H1 (cell line): ENCODE data around the gene RGS16. TPM values are rescaled to one million over a fixed set of nuclear protein-coding genes. Genes with fewer than 3 reads are reported as not detected.

Experiments
- CTCF ChIA-PET: fragments of 300-600 bp; sonication (Branson Sonifier 250); formaldehyde crosslinking; loops from one replicate; lab custom pipeline; 2021; ENCODE audit not compliant: partially characterized antibody; lab: Charles Lee
- POLR2A ChIA-PET: fragments of 300-600 bp; sonication (Branson Sonifier 250); formaldehyde crosslinking; loops from one replicate; lab custom pipeline; 2021; ENCODE audit warnings: inconsistent platforms; ENCODE audit not compliant: partially characterized antibody; lab: Charles Lee
- DNase-seq, 2 experiments: peaks; one replicate each; pipeline versions ENCODE4 v3.0.0 to v3.0.0-alpha.2; 2010 to 2022; ENCODE audit warnings: low spot score in 2 of 2, low read depth in 1 of 2, mixed read lengths in 1 of 2
- FAIRE-seq: peaks from 2 replicates; lab custom pipeline; 2011; peaks lifted over from hg19 to GRCh38; lab: Jason Lieb, UNC
- H2AFZ ChIP-seq: 2 replicates; pipeline ENCODE4 v1.8.1; 2012; ENCODE audit warnings: low read length, inconsistent platforms
- H2AK5ac ChIP-seq: 2 replicates; pipeline ENCODE4 v1.6.1; 2013; ENCODE audit warnings: low read depth, low read length
- H2BK120ac ChIP-seq: replicated peaks from 2 replicates; pipeline ENCODE3; 2013; ENCODE audit warnings: low read depth, low read length, inconsistent platforms
- H2BK12ac ChIP-seq: 2 replicates; pipeline ENCODE4 v1.6.1; 2013; ENCODE audit warnings: low read depth, low read length
- H2BK15ac ChIP-seq: 2 replicates; pipeline ENCODE4 v1.6.1; 2013; ENCODE audit warnings: low read length
- H2BK20ac ChIP-seq: 2 replicates; pipeline ENCODE4 v1.6.1; 2013; ENCODE audit warnings: low read length
- H2BK5ac ChIP-seq: 2 replicates; pipeline ENCODE4 v1.6.1; 2013; ENCODE audit warnings: low read depth, low read length
- H3K14ac ChIP-seq: 2 replicates; pipeline ENCODE4 v1.6.1; 2013; ENCODE audit warnings: inconsistent platforms; ENCODE audit not compliant: insufficient read length
- H3K18ac ChIP-seq: 2 replicates; pipeline ENCODE4 v1.6.1; 2013; ENCODE audit warnings: low read length; ENCODE audit errors: extremely low read depth
- H3K23ac ChIP-seq: 2 replicates; pipeline ENCODE4 v1.6.1; 2013; ENCODE audit warnings: inconsistent platforms; ENCODE audit not compliant: insufficient read length
- H3K23me2 ChIP-seq: 2 replicates; pipeline ENCODE4 v1.6.1; 2013; ENCODE audit warnings: low read depth, low read length
- H3K27ac ChIP-seq: 2 replicates; pipeline ENCODE4 v1.6.1; 2011; ENCODE audit warnings: low read depth, low read length, inconsistent platforms
- H3K27me3 ChIP-seq, 4 experiments: replicated peaks in 1 of 4; 1 replicate in 1 of 4; 2 replicates in 3 of 4; pipeline versions ENCODE4 v1.6.1 to v1.8.1; 2011 to 2013; ENCODE audit warnings: low read length in 3 of 4, mild to moderate bottlenecking in 3 of 4, inconsistent platforms in 2 of 4, mixed read lengths in 2 of 4, moderate library complexity in 1 of 4; ENCODE audit not compliant: control insufficient read depth in 3 of 4, insufficient read depth in 3 of 4; ENCODE audit errors: extremely low read depth in 1 of 4
- H3K36me3 ChIP-seq, 4 experiments: 2 replicates each; pipeline versions ENCODE4 v1.6.1 to v1.8.1; 2011 to 2013; ENCODE audit warnings: mild to moderate bottlenecking in 4 of 4, low read length in 3 of 4, moderate library complexity in 2 of 4, control low read depth in 1 of 4, inconsistent platforms in 1 of 4; ENCODE audit not compliant: insufficient read depth in 4 of 4, control insufficient read depth in 2 of 4
- H3K4ac ChIP-seq: replicated peaks from 2 replicates; pipeline ENCODE3; 2013; ENCODE audit warnings: low read length, low read depth, mixed read lengths, inconsistent platforms; ENCODE audit not compliant: insufficient read length
- H3K4me1 ChIP-seq, 4 experiments: replicated peaks in 1 of 4; 1 replicate in 1 of 4; 2 replicates in 3 of 4; pipeline versions ENCODE4 v1.6.1 to v1.8.1; 2011 to 2013; ENCODE audit warnings: low read length in 3 of 4, inconsistent platforms in 2 of 4, mixed read lengths in 1 of 4; ENCODE audit not compliant: insufficient read depth in 4 of 4, control insufficient read depth in 3 of 4
- H3K4me2 ChIP-seq, 2 experiments: 2 replicates each; pipeline versions ENCODE4 v1.6.1 to v1.8.1; 2011 to 2013; ENCODE audit warnings: low read depth in 2 of 2, low read length in 2 of 2, control low read depth in 1 of 2, inconsistent platforms in 1 of 2, mild to moderate bottlenecking in 1 of 2; ENCODE audit not compliant: insufficient read depth in 1 of 2
- H3K4me3 ChIP-seq, 4 experiments: fragments of 200-600, 300-600 bp in 1 of 4; sonication (generic), shearing (Covaris generic), sonication (Bioruptor Twin) in 1 of 4; 2 replicates each; pipeline versions ENCODE4 v1.5.1 to v1.8.1; 2011 to 2016; ENCODE audit warnings: low read length in 4 of 4, low read depth in 3 of 4, control low read depth in 2 of 4, inconsistent platforms in 2 of 4, mild to moderate bottlenecking in 2 of 4, mixed read lengths in 1 of 4, moderate library complexity in 1 of 4; ENCODE audit not compliant: insufficient read depth in 2 of 4; ENCODE audit errors: extremely low read depth in 1 of 4
- H3K56ac ChIP-seq: replicated peaks from 2 replicates; pipeline ENCODE3; 2013; ENCODE audit warnings: low read depth, mild to moderate bottlenecking, mixed read lengths, low read length, inconsistent platforms; ENCODE audit not compliant: insufficient read length
- H3K79me1 ChIP-seq: 2 replicates; pipeline ENCODE4 v1.6.1; 2013; ENCODE audit warnings: low read depth, low read length, control low read depth
- H3K79me2 ChIP-seq, 2 experiments: 2 replicates each; pipeline versions ENCODE4 v1.6.1 to v1.8.1; 2012 to 2013; ENCODE audit warnings: low read length in 2 of 2, mild to moderate bottlenecking in 2 of 2, inconsistent platforms in 1 of 2; ENCODE audit not compliant: insufficient read depth in 2 of 2, control insufficient read depth in 1 of 2
- H3K9ac ChIP-seq, 4 experiments: replicated peaks in 1 of 4; 1 replicate in 1 of 4; 2 replicates in 3 of 4; pipeline versions ENCODE4 v1.6.1 to v1.8.1; 2011 to 2013; ENCODE audit warnings: low read depth in 3 of 4, low read length in 3 of 4, control low read depth in 2 of 4, mild to moderate bottlenecking in 2 of 4, moderate library complexity in 2 of 4, inconsistent platforms in 1 of 4; ENCODE audit errors: extremely low read depth in 1 of 4
- H3K9me3 ChIP-seq, 2 experiments: 2 replicates each; pipeline versions ENCODE4 v1.6.1 to v1.8.1; 2012 to 2013; ENCODE audit warnings: mild to moderate bottlenecking in 2 of 2, moderate library complexity in 2 of 2, control low read depth in 1 of 2, inconsistent platforms in 1 of 2, low read depth in 1 of 2, low read length in 1 of 2, mixed read lengths in 1 of 2; ENCODE audit not compliant: insufficient read depth in 2 of 2
- H4K20me1 ChIP-seq, 2 experiments: replicated peaks in 1 of 2; 2 replicates each; pipeline versions ENCODE3 to v1.8.1; 2011 to 2013; ENCODE audit warnings: inconsistent platforms in 2 of 2, low read length in 2 of 2, mild to moderate bottlenecking in 1 of 2; ENCODE audit not compliant: insufficient read depth in 2 of 2, control insufficient read depth in 1 of 2
- H4K5ac ChIP-seq: 2 replicates; pipeline ENCODE4 v1.6.1; 2013; ENCODE audit warnings: low read length, low read depth, mixed read lengths, inconsistent platforms; ENCODE audit not compliant: insufficient read length
- H4K8ac ChIP-seq: 2 replicates; pipeline ENCODE4 v1.8.0; 2013; ENCODE audit warnings: mild to moderate bottlenecking, moderate library complexity, low read length, inconsistent platforms; ENCODE audit not compliant: insufficient read depth; ENCODE audit errors: extremely low read depth
- H4K91ac ChIP-seq: replicated peaks from 2 replicates; pipeline ENCODE3; 2013; ENCODE audit warnings: low read length, mixed read lengths, inconsistent platforms; ENCODE audit not compliant: insufficient read length
- BCL11A ChIP-seq, 2 experiments: IDR thresholded peaks; one replicate each; pipeline ENCODE4 v1.6.1; 2011; ENCODE audit warnings: low read depth in 2 of 2, low read length in 2 of 2, mild to moderate bottlenecking in 2 of 2
- CEBPB ChIP-seq: IDR thresholded peaks from 2 replicates; pipeline ENCODE4 v1.6.1; 2012; ENCODE audit warnings: low read depth, low read length
- CHD1 ChIP-seq: IDR thresholded peaks from 2 replicates; pipeline ENCODE4 v1.6.1; 2012; ENCODE audit warnings: low read depth, low read length, improper control_type of control experiment
- EGR1 ChIP-seq: IDR thresholded peaks from 2 replicates; pipeline ENCODE4 v1.6.1; 2011; ENCODE audit warnings: low read depth, low read length, borderline replicate concordance
- GABPA ChIP-seq: IDR thresholded peaks from 2 replicates; pipeline ENCODE4 v1.6.1; 2011; ENCODE audit warnings: mild to moderate bottlenecking, low read length, moderate library complexity, borderline replicate concordance; ENCODE audit not compliant: insufficient read depth
- KDM4A ChIP-seq: IDR thresholded peaks from one replicate; pipeline ENCODE4 v1.7.1; 2012; ENCODE audit warnings: low read depth, mild to moderate bottlenecking, moderate library complexity, low read length, inconsistent platforms; ENCODE audit not compliant: severe bottlenecking
- KDM5A ChIP-seq: fragments of 200-600 bp; IDR thresholded peaks from 2 replicates; pipeline ENCODE4 v1.7.1; 2012; ENCODE audit warnings: mild to moderate bottlenecking, low read length, inconsistent platforms, mixed read lengths
- POLR2AphosphoS5 ChIP-seq: IDR thresholded peaks from 2 replicates; pipeline ENCODE4 v1.6.1; 2011; ENCODE audit warnings: low read depth, low read length
- RFX5 ChIP-seq: IDR thresholded peaks from 2 replicates; pipeline ENCODE4 v1.6.1; 2011; ENCODE audit warnings: low read depth, low read length, improper control_type of control experiment, borderline replicate concordance
- RXRA ChIP-seq: IDR thresholded peaks from 2 replicates; pipeline ENCODE4 v1.6.1; 2011; ENCODE audit warnings: low read depth, mild to moderate bottlenecking, low read length, moderate library complexity; ENCODE audit not compliant: insufficient read depth
- SAP30 ChIP-seq: fragments of 300-600 bp; sonication (generic); IDR thresholded peaks from 2 replicates; pipeline ENCODE4 v1.7.1; 2012; ENCODE audit warnings: low read length, moderate library complexity, mild to moderate bottlenecking, inconsistent platforms; ENCODE audit not compliant: insufficient read depth, insufficient replicate concordance
- SIX5 ChIP-seq: IDR thresholded peaks from 2 replicates; pipeline ENCODE4 v1.6.1; 2011; ENCODE audit warnings: mild to moderate bottlenecking, low read depth, low read length
- SP4 ChIP-seq: IDR thresholded peaks from 2 replicates; pipeline ENCODE4 v1.6.1; 2012; ENCODE audit warnings: low read length, inconsistent platforms
- SRF ChIP-seq: IDR thresholded peaks from 2 replicates; pipeline ENCODE4 v1.6.1; 2011; ENCODE audit warnings: mild to moderate bottlenecking, low read depth, low read length, moderate library complexity
- ZNF274 ChIP-seq: IDR thresholded peaks from 2 replicates; pipeline ENCODE4 v1.7.0; 2012; ENCODE audit warnings: low read length, borderline replicate concordance; ENCODE audit errors: extremely low read depth
- WGBS, 2 experiments: shearing (Covaris generic) in 1 of 2; methylation state at CpG; one replicate each; pipeline versions ENCODE4 v1.1.6 to v1.1.7; 2013 to 2015; ENCODE audit warnings: low lambda C conversion rate in 2 of 2, mixed read lengths in 2 of 2, inconsistent platforms in 1 of 2, low coverage in 1 of 2, missing lambda C conversion rate in 1 of 2; ENCODE audit not compliant: insufficient replicate concordance in 2 of 2, insufficient coverage in 1 of 2, insufficient read length in 1 of 2; ENCODE audit errors: extremely low coverage in 1 of 2, missing lambda C conversion rate in 1 of 2; 5-methylcytosine and 5-hydroxymethylcytosine counted together
- polyA plus RNA-seq, 7 experiments: library from polyadenylated mRNA; depleted of rRNA in 3 of 7; stranded (reverse) in 5 of 7; unstranded in 2 of 7; fragments of >200 nt in 5 of 7; fragments of 200-250 nt in 2 of 7; gene quantifications; 1 replicate in 5 of 7; 2 replicates in 1 of 7; 4 replicates in 1 of 7; pipeline versions ENCODE4 v1.2.1 to v1.2.3, GENCODE V29; 2011 to 2013; ENCODE audit warnings: missing spikeins in 2 of 7, mixed read lengths in 2 of 7
- total RNA-seq: library from RNA; stranded (reverse); fragmentation: NEBNext Ultra II Directional; extraction: Animal tissue kit (Norgen Biotek cat#: 25700); gene quantifications from 2 replicates; pipeline ENCODE4 v1.2.1, GENCODE V29; 2021

Gene RGS16
- total and polyA plus RNA-seq, 2 of the 8 experiments (the other 6 are each of a cell fraction or from before 2014, with no cell fraction given): 5.7 to 9.8 TPM

- Histone ChIP-seq H3K9ac (no peak overlapping the region), H2BK12ac (no peak overlapping the region), H3K4me2 (no peak overlapping the region), H3K14ac (no peak overlapping the region), H3K79me1 (no peaks in the 10 kb centered on the region), H3K4ac (no peak overlapping the region), H2AK5ac (no peak overlapping the region), H2BK5ac (no peak overlapping the region), H3K36me3 (no peaks in the 10 kb centered on the region), H3K4me1 (no peaks in the 10 kb centered on the region), H4K8ac (no peak overlapping the region), H3K79me2 (no peaks in the 10 kb centered on the region), H3K56ac (no peak overlapping the region), H2BK20ac (no peak overlapping the region), H3K18ac (no peak overlapping the region), H3K23ac (no peak overlapping the region), H2BK15ac (no peak overlapping the region), H3K4me3 (no peak overlapping the region), H4K91ac (no peak overlapping the region), H3K23me2 (no peaks in the 10 kb centered on the region), H2BK120ac (no peak overlapping the region), H2AFZ (no peak overlapping the region), H4K20me1 (no peaks in the 10 kb centered on the region), H3K27ac (no peak overlapping the region), H3K27me3 (no peaks in the 10 kb centered on the region), H3K9me3 (no peaks in the 10 kb centered on the region; a peak in 1 of 4 replicates), H4K5ac (no peak overlapping the region)
- CTCF ChIA-PET: interaction anchor here (1.7 kb wide), 1 partner anchor 86 kb away, joined by 4 read pairs; no protein-coding TSS in a partner anchor
- POLR2A ChIA-PET: no interaction called here
- WGBS, 2 experiments: 91% methylated on average over 6 of the region's 6 CpGs; no CpG with 5 or more reads in 1 of the 2 experiments
- no peak for FAIRE-seq
- no peak for DNase-seq
- TF ChIP-seq SP4: no peak
- no peak for TF ChIP-seq POLR2AphosphoS5
- no peak for TF ChIP-seq BCL11A (IDR thresholded peaks at IDR 0.05; ENCODE audit: low read depth in 2 of 2, low read length in 2 of 2)
- TF ChIP-seq KDM4A: no peak
- no peak for TF ChIP-seq CEBPB
- TF ChIP-seq RFX5: no peak
- no peak for TF ChIP-seq EGR1
- no peak for TF ChIP-seq SIX5
- no peak for TF ChIP-seq SAP30
- no peak for TF ChIP-seq ZNF274
- no peak for TF ChIP-seq SRF
- no peak for TF ChIP-seq GABPA
- TF ChIP-seq RXRA: no peak
- no peak for TF ChIP-seq CHD1
- TF ChIP-seq KDM5A: no peak
Observed at GRCh38 chr1:182569939-182570610, 34.1 kb downstream of the RGS16 start.
